ENCODE data around the gene DGUOK.

DNA sequence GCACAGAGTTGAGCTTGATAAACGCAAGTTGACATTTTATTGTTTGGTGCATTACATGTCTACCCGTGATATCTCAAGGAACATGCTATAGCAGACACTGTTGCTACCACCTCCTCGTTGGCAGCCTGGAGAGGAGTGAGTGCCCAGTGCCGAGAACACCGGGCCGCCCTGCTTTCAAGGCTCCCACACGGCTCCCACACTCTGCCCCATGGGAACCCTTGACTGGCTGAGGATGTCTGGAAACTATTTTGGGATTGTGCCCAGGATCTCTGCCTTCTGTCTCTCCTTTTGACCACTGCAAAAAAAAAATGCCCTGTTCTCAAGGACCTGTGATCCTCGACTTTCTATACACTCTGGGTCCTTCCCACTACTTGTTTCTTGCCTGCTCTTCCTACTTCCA is 79.1 kb downstream of the DGUOK start:
- TF ChIP-seq EP300 (conservative IDR thresholded peaks at IDR 0.05; ENCODE audit: poor library complexity, severe bottlenecking) (no peak), POLR2AphosphoS5 (IDR thresholded peaks at IDR 0.05) (no peak), EZH2 (IDR thresholded peaks at IDR 0.05; ENCODE audit: borderline replicate concordance, insufficient read depth, low read length, poor library complexity, severe bottlenecking) (no peak), SMC3 (conservative IDR thresholded peaks at IDR 0.05; ENCODE audit: poor library complexity) (no peak), RAD21 (conservative IDR thresholded peaks at IDR 0.05) (no peak)
- TF ChIP-seq, protein P1, sequence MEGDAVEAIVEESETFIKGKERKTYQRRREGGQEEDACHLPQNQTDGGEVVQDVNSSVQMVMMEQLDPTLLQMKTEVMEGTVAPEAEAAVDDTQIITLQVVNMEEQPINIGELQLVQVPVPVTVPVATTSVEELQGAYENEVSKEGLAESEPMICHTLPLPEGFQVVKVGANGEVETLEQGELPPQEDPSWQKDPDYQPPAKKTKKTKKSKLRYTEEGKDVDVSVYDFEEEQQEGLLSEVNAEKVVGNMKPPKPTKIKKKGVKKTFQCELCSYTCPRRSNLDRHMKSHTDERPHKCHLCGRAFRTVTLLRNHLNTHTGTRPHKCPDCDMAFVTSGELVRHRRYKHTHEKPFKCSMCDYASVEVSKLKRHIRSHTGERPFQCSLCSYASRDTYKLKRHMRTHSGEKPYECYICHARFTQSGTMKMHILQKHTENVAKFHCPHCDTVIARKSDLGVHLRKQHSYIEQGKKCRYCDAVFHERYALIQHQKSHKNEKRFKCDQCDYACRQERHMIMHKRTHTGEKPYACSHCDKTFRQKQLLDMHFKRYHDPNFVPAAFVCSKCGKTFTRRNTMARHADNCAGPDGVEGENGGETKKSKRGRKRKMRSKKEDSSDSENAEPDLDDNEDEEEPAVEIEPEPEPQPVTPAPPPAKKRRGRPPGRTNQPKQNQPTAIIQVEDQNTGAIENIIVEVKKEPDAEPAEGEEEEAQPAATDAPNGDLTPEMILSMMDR (IDR thresholded peaks at IDR 0.05; ENCODE audit: poor library complexity, severe bottlenecking), result no peak

Data from neural cell (in vitro differentiated cells).